Measurements from ENCODE around the gene LRRC26. TPM values are rescaled to one million over a fixed set of nuclear protein-coding genes. Genes with fewer than 3 reads are reported as not detected.
A peak's percentile ranks its signal among the peaks of the same experiment; 100 is the strongest.

LRRC26 gene
- total RNA-seq, 1 experiment from 2014 or later, result not detected

GRCh38 chr9:137198902-137199283, 29.0 kb upstream of the LRRC26 start:
- peaks cover 8% of the 10 kb centered on the region for H3K36me3 Mint-ChIP-seq (ENCODE audit: insufficient read depth, unreplicated experiment)
- peak overlapping the region; percentile 76 for H3K4me3 Mint-ChIP-seq (ENCODE audit: unreplicated experiment)
- no peaks in the 10 kb centered on the region for H3K9me3 Mint-ChIP-seq (ENCODE audit: unreplicated experiment)
- H3K4me1 Mint-ChIP-seq (ENCODE audit: insufficient read depth, unreplicated experiment), result peaks cover 18% of the 10 kb centered on the region
- POLR2A ChIA-PET, result interaction anchor here (1.5 to 3.6 kb wide), 4 partner anchors 10 to 69 kb away, joined by 5 to 43 read pairs (median 22); partner anchors contain the start of genes ANAPC2, CYSRT1, RNF224 and SSNA1
- CTCF ChIA-PET, result interaction anchor here (0.6 to 1.3 kb wide), 5 partner anchors 18 to 711 kb away, joined by 3 to 7 read pairs (median 4); no protein-coding TSS in a partner anchor
- H3K27ac Mint-ChIP-seq (ENCODE audit: low read depth, unreplicated experiment), result no peak overlapping the region
- BruUV-seq (replicated peaks), result no TSS peak
- intact Hi-C loops (cut with micrococcal nuclease), result no loop called here
- no peak for DNase-seq (ENCODE audit: unreplicated experiment)
- H3K27me3 Mint-ChIP-seq (ENCODE audit: insufficient read depth, unreplicated experiment), result no peaks in the 10 kb centered on the region
- no peak for TF ChIP-seq CTCF (IDR thresholded peaks at IDR 0.05; ENCODE audit: unreplicated experiment)

GRCh38 chr9:137198051-137198901, 28.4 kb upstream of the LRRC26 start:
- H3K9me3 Mint-ChIP-seq (ENCODE audit: unreplicated experiment), result no peaks in the 10 kb centered on the region
- peak overlapping the region; percentile 76 for H3K4me3 Mint-ChIP-seq (ENCODE audit: unreplicated experiment)
- peaks cover 18% of the 10 kb centered on the region for H3K4me1 Mint-ChIP-seq (ENCODE audit: insufficient read depth, unreplicated experiment)
- no peak for TF ChIP-seq CTCF (IDR thresholded peaks at IDR 0.05; ENCODE audit: unreplicated experiment)
- POLR2A ChIA-PET, result interaction anchor here (0.6 to 3.6 kb wide), 6 partner anchors 10 to 425 kb away, joined by 3 to 43 read pairs (median 10); partner anchors contain the start of genes ANAPC2, CYSRT1, RNF224 and SSNA1
- no TSS peak for BruUV-seq (replicated peaks)
- intact Hi-C loops (cut with micrococcal nuclease), result no loop called here
- H3K36me3 Mint-ChIP-seq (ENCODE audit: insufficient read depth, unreplicated experiment), result peaks cover 8% of the 10 kb centered on the region
- H3K27me3 Mint-ChIP-seq (ENCODE audit: insufficient read depth, unreplicated experiment), result no peaks in the 10 kb centered on the region
- CTCF ChIA-PET, result interaction anchor here (0.5 to 1.3 kb wide), 6 partner anchors 25 to 138 kb away, joined by 3 to 7 read pairs (median 3); no protein-coding TSS in a partner anchor
- H3K27ac Mint-ChIP-seq (ENCODE audit: low read depth, unreplicated experiment), result no peak overlapping the region
- DNase-seq (ENCODE audit: unreplicated experiment), result peak; percentile 53

DNA sequence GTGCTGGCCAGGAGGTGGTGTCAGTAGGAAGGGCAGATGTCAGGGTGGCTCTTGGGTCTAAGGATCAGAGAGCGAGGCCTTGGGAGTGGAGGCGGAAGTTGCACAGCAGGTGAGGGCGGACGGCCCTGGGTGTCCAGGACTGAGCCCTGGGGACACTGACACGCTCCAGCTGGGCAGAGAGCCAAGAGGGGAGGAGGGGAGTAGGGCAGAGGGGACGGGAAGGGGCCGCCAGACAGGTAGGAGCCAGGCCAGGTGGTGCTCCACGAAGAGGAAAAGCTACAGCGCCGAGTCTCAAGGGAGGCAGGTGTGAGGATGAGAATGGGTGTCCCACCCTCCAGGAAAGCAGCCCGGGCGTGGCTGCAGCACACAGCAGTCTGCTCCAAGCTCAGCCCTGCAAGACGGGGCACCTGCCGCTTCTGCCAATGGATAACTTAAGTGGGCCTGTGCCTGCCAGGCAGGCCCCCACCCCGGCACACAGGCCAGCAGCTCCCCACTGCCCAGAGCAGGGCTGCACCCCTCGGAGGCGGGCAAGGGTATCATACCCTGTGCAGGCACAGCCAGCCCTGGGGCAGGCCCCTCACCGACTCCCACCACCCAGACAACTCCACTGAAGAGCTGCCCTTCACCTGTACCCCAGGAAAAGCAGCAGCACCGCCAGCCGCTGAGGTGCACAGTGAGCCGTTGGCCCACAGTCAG, 25.8 kb upstream of the LRRC26 start:
- Mint-ChIP-seq H3K4me3 (ENCODE audit: unreplicated experiment) (peak overlapping the region; percentile 36), H3K27me3 (ENCODE audit: insufficient read depth, unreplicated experiment) (no peaks in the 10 kb centered on the region), H3K27ac (ENCODE audit: low read depth, unreplicated experiment) (no peak overlapping the region), H3K36me3 (ENCODE audit: insufficient read depth, unreplicated experiment) (peaks cover 10% of the 10 kb centered on the region), H3K9me3 (ENCODE audit: unreplicated experiment) (no peaks in the 10 kb centered on the region), H3K4me1 (ENCODE audit: insufficient read depth, unreplicated experiment) (peaks cover 18% of the 10 kb centered on the region)
- CTCF ChIA-PET, result interaction anchor here (0.6 to 1.1 kb wide), 5 partner anchors 23 to 1073 kb away, joined by 3 to 5 read pairs (median 3); partner anchors contain the start of gene RNF224
- no TSS peak for BruUV-seq (replicated peaks)
- intact Hi-C loops (cut with micrococcal nuclease), result no loop called here
- DNase-seq (ENCODE audit: unreplicated experiment), result no peak
- no peak for TF ChIP-seq CTCF (IDR thresholded peaks at IDR 0.05; ENCODE audit: unreplicated experiment)
- POLR2A ChIA-PET, result interaction anchor here (0.5 to 2.1 kb wide), 7 partner anchors 9 to 149 kb away, joined by 3 to 13 read pairs (median 3); partner anchors contain the start of genes NDOR1, TMEM203 and TUBB4B
